Loucy (cell line): ENCODE results near the gene EXOC2.

Source experiments
- CTCF ChIP-seq: fragments of 200-600 bp; sonication (generic); conservative IDR thresholded peaks from 2 replicates; pipeline ENCODE4 v1.5.1; 2014; ENCODE audit warnings: mild to moderate bottlenecking, antibody characterized with exemption, low read length
- EZH2phosphoT487 ChIP-seq: fragments of 200-600 bp; IDR thresholded peaks from 2 replicates; pipeline ENCODE4 v1.6.1; 2018; ENCODE audit warnings: antibody characterized with exemption, mild to moderate bottlenecking, moderate library complexity, borderline replicate concordance

DNA sequence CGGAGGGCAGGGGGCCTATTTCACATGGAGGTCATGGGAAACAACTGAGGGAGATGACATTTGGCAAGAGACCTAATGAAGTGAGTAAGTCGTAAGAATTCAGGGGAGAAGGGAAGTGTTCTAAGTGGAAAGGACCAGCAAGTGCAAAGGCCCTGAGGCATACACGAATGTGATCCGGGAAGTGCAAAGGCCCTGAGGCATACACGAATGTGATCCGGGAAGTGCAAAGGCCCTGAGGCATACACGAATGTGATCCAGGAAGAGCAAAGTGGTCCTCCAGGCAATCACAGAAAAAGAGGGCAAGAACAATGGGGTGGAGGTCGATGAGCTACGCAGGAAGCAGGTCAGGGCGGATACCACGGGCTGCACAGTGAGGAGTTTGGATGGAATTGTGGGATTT lies 24.2 kb upstream of the EXOC2 start:
- TF ChIP-seq CTCF: no peak
- TF ChIP-seq EZH2phosphoT487: no peak
